Right lobe of liver (tissue), 6 donors: Measurements from ENCODE around the gene ELANE. TPM values are rescaled to one million over a fixed set of nuclear protein-coding genes. Genes with fewer than 3 reads are reported as not detected.

ENCODE experiments used
- ATAC-seq, 4 donors: fragments of 200-7000 bp; cut with Tn5 transposase; one replicate each; pipeline ENCODE4 v1.9.1; 2020; ENCODE audit warnings: mild to moderate bottlenecking in 4 of 4, moderate library complexity in 4 of 4
- DNase-seq, 3 donors: peaks; one replicate each; pipeline ENCODE4 v3.0.0-alpha.2; 2020
- H3K27ac ChIP-seq, 3 donors: fragments of 200-600 bp; one replicate each; pipeline ENCODE4 v1.8.0; 2022
- H3K27me3 ChIP-seq, 2 donors: fragments of 200-600 bp; one replicate each; pipeline ENCODE4 v1.8.0; 2022
- H3K36me3 ChIP-seq, 4 donors: fragments of 200-600 bp; sonication (generic) in 1 of 4; one replicate each; pipeline versions ENCODE4 v1.5.1 to v1.8.0; 2017 to 2022; ENCODE audit warnings: control low read depth in 1 of 4
- H3K4me1 ChIP-seq, 4 donors: fragments of 200-600 bp; sonication (generic) in 1 of 4; one replicate each; pipeline versions ENCODE4 v1.5.1 to v1.8.0; 2017 to 2022; ENCODE audit warnings: control low read depth in 1 of 4
- H3K4me3 ChIP-seq, 3 donors: fragments of 200-600 bp; one replicate each; pipeline ENCODE4 v1.8.0; 2022
- H3K9me3 ChIP-seq, 4 donors: fragments of 200-600 bp; sonication (generic) in 1 of 4; one replicate each; pipeline versions ENCODE4 v1.5.1 to v1.8.0; 2017 to 2022; ENCODE audit warnings: control low read depth in 1 of 4
- CTCF ChIP-seq, 4 donors: fragments of 200-600 bp in 3 of 4; fragments of 450-650 bp in 1 of 4; IDR thresholded peaks; one replicate each; pipeline versions ENCODE4 v1.5.1 to v1.8.0; 2016 to 2022; ENCODE audit warnings: antibody characterized with exemption in 4 of 4, mild to moderate bottlenecking in 2 of 4
- POLR2A ChIP-seq: fragments of 450-650 bp; IDR thresholded peaks from one replicate; pipeline ENCODE4 v1.6.1; 2017; ENCODE audit warnings: antibody characterized with exemption, mild to moderate bottlenecking
- WGBS: methylation state at CpG from one replicate; pipeline ENCODE4 v1.1.6; 2018; ENCODE audit warnings: low coverage, low lambda C conversion rate; ENCODE audit not compliant: insufficient coverage; ENCODE audit errors: missing lambda C conversion rate; 5-methylcytosine and 5-hydroxymethylcytosine counted together
- intact Hi-C, 2 donors: fragments of 100-400 bp; cut with DNase I; formaldehyde crosslinking; loops; one replicate each; pipeline versions ENCODE4 v1.11.2 to v1.14.1; 2022
- total RNA-seq, 6 experiments: library from RNA; depleted of rRNA in 2 of 6; stranded (reverse); fragments of >200 nt in 2 of 6; fragmentation: NEBNext Ultra II Directional in 3 of 6; extraction: Animal tissue kit (Norgen Biotek cat#: 25700) in 3 of 6; gene quantifications; one replicate each; pipeline versions ENCODE4 v1.1.0 to v1.2.4, GENCODE V29; 2016 to 2023
- donor health status: DM: no; HTN: yes; CAD: no.
- donor health status: DM: no; HTN: no; CAD: no.
- donor health status: DM: no; HTN: no; CAD: no.
- donor health status: DM: no; HTN: yes; CAD: no.
- donor health status: DM: no; HTN: yes; CAD: no.

ELANE gene
- total RNA-seq, 6 experiments from 2014 or later, result 0.59 to 4.2 (median 3.3) TPM; not detected in 3

- ATAC-seq (peak; percentile 21 to 54 (median 32)), DNase-seq (peak in 1 of 3 donors; percentile 58)
- TF ChIP-seq CTCF (IDR thresholded peaks at IDR 0.05) (no peak), POLR2A (peak; percentile 57)
- H3K27me3 ChIP-seq, result no peaks in the 10 kb centered on the region
- intact Hi-C loops, result loop anchor here (10.0 kb wide), 2 partner anchors 116 to 136 kb away; no protein-coding TSS in a partner anchor
- no peaks in the 10 kb centered on the region for H3K4me1 ChIP-seq
- H3K9me3 ChIP-seq, result no peaks in the 10 kb centered on the region
- H3K4me3 ChIP-seq, result peak within 1 kb of the TSS in 1 of 3 donors; percentile 24
- 10% methylated on average over 2 of the region's 24 CpGs for WGBS
- H3K27ac ChIP-seq, result no peak within 1 kb of the TSS
- H3K36me3 ChIP-seq, result no peaks in the 10 kb centered on the region
Observed at GRCh38 chr19:858868-859843, 7.1 kb downstream of the ELANE start, which contains the start of gene CFD. CFD (plus strand) TSS chr19:859664; CDS start chr19:859690, 26 bp downstream.

- Histone ChIP-seq H3K27ac (no peak overlapping the region), H3K4me3 (no peak overlapping the region), H3K4me1 (no peaks in the 10 kb centered on the region), H3K36me3 (no peaks in the 10 kb centered on the region), H3K27me3 (no peaks in the 10 kb centered on the region), H3K9me3 (no peaks in the 10 kb centered on the region)
- intact Hi-C loops, result loop anchor here (5.0 to 10.0 kb wide), 2 partner anchors 56 to 96 kb away; partner anchors contain the start of gene KISS1R (in 1 of the 2)
- ATAC-seq, result no peak
- peak in 1 of 3 donors; percentile 46 for DNase-seq
- TF ChIP-seq CTCF (IDR thresholded peaks at IDR 0.05) (no peak), POLR2A (no peak)
- 63% methylated on average over 15 of the region's 35 CpGs for WGBS
Observed at GRCh38 chr19:861141-861755, 9.1 kb downstream of the ELANE start.

- H3K36me3 ChIP-seq, result no peaks in the 10 kb centered on the region
- no peaks in the 10 kb centered on the region for H3K27me3 ChIP-seq
- no peak overlapping the region for H3K4me3 ChIP-seq
- ATAC-seq, result peak; percentile 21 to 45 (median 35)
- intact Hi-C loops, result loop anchor here (5.0 to 10.0 kb wide), 2 partner anchors 55 to 97 kb away; partner anchors contain the start of gene KISS1R (in 1 of the 2)
- H3K27ac ChIP-seq, result no peak overlapping the region
- H3K9me3 ChIP-seq, result no peaks in the 10 kb centered on the region
- WGBS, result 20% methylated on average over 36 of the region's 60 CpGs
- no peaks in the 10 kb centered on the region for H3K4me1 ChIP-seq
- no peak for TF ChIP-seq POLR2A
- TF ChIP-seq CTCF (IDR thresholded peaks at IDR 0.05), result no peak
- peak in 1 of 3 donors; percentile 69 for DNase-seq
Observed at GRCh38 chr19:861756-862580, 9.9 kb downstream of the ELANE start.
